ENCODE results near the gene KIAA1671.

KIAA1671 gene

DNA sequence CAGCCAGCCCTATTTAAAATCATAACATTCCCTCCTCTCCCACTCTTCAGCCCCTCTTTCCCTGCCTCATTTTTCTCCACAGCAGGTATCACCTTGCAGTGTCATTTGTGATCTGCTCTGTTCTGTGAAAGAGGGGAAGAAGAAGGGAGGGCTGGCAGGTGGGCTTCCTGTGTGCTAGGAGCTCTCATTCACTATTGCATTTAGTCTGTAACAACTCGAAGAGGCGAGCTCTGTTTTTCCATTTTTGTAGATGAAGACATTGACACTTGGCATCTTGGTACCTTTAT lies 195.1 kb downstream of the KIAA1671 start:
- no peak overlapping the region for H3K4me3 Mint-ChIP-seq
- H3K27me3 Mint-ChIP-seq: no peaks in the 10 kb centered on the region
- no peaks in the 10 kb centered on the region for H3K9me3 Mint-ChIP-seq
- H3K36me3 Mint-ChIP-seq: no peaks in the 10 kb centered on the region
- H3K4me1 Mint-ChIP-seq: no peaks in the 10 kb centered on the region
- no peak overlapping the region for H3K27ac Mint-ChIP-seq

- H3K9me3 Mint-ChIP-seq: no peaks in the 10 kb centered on the region
- no peaks in the 10 kb centered on the region for H3K27me3 Mint-ChIP-seq
- H3K36me3 Mint-ChIP-seq: no peaks in the 10 kb centered on the region
- no peak overlapping the region for H3K4me3 Mint-ChIP-seq
- H3K4me1 Mint-ChIP-seq: no peaks in the 10 kb centered on the region
- H3K27ac Mint-ChIP-seq: no peak overlapping the region
These were observed 195.7 kb downstream of the KIAA1671 start for GRCh38 chr22:25148149-25148691.

DNA sequence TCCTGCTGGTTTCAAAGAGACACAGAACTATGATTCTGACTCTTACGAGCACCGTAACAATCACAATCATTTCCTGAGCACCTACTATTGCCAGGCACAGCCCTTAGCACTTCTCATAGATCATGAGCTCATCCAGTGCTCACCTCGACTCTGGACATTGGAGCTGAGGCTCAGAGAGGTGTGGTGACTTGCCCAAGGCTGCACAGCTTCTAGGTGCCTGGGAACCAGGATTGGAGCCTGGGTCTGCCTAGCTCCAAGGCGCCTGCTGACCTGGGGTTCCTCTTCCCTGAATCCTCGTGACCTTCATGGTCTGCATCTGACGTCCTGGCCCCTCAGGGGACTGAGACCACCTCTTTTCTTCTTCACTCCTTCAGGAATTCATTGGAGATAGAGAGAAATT lies 196.5 kb downstream of the KIAA1671 start:
- Mint-ChIP-seq H3K4me3 (no peak overlapping the region), H3K27me3 (no peaks in the 10 kb centered on the region), H3K4me1 (no peaks in the 10 kb centered on the region), H3K27ac (no peak overlapping the region), H3K36me3 (no peaks in the 10 kb centered on the region), H3K9me3 (no peaks in the 10 kb centered on the region)

DNA sequence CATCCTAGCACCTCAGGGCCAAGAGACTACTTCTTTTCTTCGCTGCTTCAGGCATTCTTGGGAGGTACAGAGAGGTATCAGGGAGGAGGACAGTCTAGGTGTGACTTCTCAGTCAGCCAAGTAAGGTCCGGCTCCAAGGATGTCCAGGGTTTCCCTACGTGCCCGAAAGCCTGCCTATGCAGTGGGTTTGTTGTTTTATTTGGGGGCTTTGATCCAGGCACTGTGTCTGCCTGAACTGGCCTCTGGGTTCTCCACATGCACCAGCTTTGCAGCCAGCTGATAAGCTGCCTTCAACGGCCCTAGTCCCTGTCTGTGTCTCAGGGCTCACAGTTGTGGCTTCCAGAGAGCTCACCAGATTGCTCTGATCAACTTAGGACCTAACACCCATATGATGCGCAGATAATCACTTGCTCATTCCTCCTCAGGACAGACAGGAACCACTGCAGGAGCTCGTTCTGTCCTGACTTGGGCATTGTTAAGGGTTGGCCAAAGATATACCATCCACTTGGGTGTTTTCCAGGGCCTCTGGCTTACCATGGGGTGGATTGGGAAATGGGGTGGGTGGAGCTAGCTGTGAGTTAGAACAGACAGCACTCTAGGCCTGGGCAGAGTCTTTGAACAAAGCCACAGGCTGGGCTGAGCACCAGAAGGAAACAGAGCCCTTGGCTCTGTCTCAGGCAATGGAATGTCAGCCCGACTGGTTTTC lies 201.6 kb downstream of the KIAA1671 start:
- Mint-ChIP-seq H3K4me3 (no peak overlapping the region), H3K27ac (no peak overlapping the region), H3K9me3 (no peaks in the 10 kb centered on the region), H3K36me3 (no peaks in the 10 kb centered on the region), H3K4me1 (no peaks in the 10 kb centered on the region), H3K27me3 (no peaks in the 10 kb centered on the region)

- Mint-ChIP-seq H3K27ac (no peak overlapping the region), H3K9me3 (no peaks in the 10 kb centered on the region), H3K27me3 (no peaks in the 10 kb centered on the region), H3K36me3 (no peaks in the 10 kb centered on the region), H3K4me3 (no peak overlapping the region), H3K4me1 (no peaks in the 10 kb centered on the region)
These were observed 202.1 kb downstream of the KIAA1671 start for GRCh38 chr22:25154667-25154999.

- H3K4me1 Mint-ChIP-seq: no peaks in the 10 kb centered on the region
- no peak overlapping the region for H3K27ac Mint-ChIP-seq
- H3K4me3 Mint-ChIP-seq: no peak overlapping the region
- no peaks in the 10 kb centered on the region for H3K9me3 Mint-ChIP-seq
- no peaks in the 10 kb centered on the region for H3K36me3 Mint-ChIP-seq
- H3K27me3 Mint-ChIP-seq: no peaks in the 10 kb centered on the region
These were observed 204.2 kb downstream of the KIAA1671 start for GRCh38 chr22:25156736-25157135.

GRCh38 chr22:25159028-25159427 lies 206.5 kb downstream of the KIAA1671 start:
- Mint-ChIP-seq H3K27me3 (no peaks in the 10 kb centered on the region), H3K27ac (no peak overlapping the region), H3K36me3 (no peaks in the 10 kb centered on the region), H3K4me3 (no peak overlapping the region), H3K4me1 (no peaks in the 10 kb centered on the region), H3K9me3 (no peaks in the 10 kb centered on the region)

- Mint-ChIP-seq H3K4me1 (no peaks in the 10 kb centered on the region), H3K36me3 (no peaks in the 10 kb centered on the region), H3K27me3 (no peaks in the 10 kb centered on the region), H3K27ac (peak overlapping the region; percentile 9), H3K4me3 (no peak overlapping the region), H3K9me3 (no peaks in the 10 kb centered on the region)
These were observed 207.8 kb downstream of the KIAA1671 start for GRCh38 chr22:25160120-25160996.

GRCh38 chr22:25161017-25161915 lies 208.8 kb downstream of the KIAA1671 start:
- H3K4me3 Mint-ChIP-seq: no peak overlapping the region
- no peaks in the 10 kb centered on the region for H3K27me3 Mint-ChIP-seq
- no peaks in the 10 kb centered on the region for H3K36me3 Mint-ChIP-seq
- H3K27ac Mint-ChIP-seq: no peak overlapping the region
- H3K4me1 Mint-ChIP-seq: no peaks in the 10 kb centered on the region
- H3K9me3 Mint-ChIP-seq: no peaks in the 10 kb centered on the region

DNA sequence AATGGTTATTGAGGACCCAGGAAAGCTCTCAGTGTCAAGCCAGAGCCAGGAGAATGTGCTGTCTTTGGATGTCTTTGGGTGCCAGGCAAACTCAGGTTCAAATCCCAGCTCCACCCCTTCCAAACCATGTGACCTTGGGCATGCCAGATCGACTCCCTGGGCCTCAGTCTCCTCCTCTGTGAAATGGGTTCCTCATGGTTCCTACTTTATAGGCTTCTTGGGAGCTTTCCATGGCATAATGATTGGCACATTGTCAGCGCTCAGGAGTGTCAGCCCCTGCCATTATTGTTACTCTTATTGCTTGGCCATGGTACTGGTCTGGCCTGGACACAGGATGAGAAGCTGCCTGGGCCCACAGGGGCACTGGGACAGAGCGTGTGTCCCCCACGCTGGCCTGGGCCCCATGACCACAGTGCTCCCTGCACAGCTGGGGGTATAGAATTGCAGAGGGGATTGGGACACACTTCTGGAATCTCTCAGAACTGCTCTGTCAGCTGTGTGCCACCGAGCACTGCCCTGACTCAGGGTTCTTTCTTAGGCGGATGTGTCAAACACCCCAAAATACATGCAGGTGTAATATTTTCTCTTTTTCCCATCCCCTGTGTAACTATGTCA lies 209.5 kb downstream of the KIAA1671 start:
- H3K9me3 Mint-ChIP-seq: no peaks in the 10 kb centered on the region
- no peaks in the 10 kb centered on the region for H3K27me3 Mint-ChIP-seq
- H3K27ac Mint-ChIP-seq: no peak overlapping the region
- H3K4me1 Mint-ChIP-seq: no peaks in the 10 kb centered on the region
- H3K36me3 Mint-ChIP-seq: no peaks in the 10 kb centered on the region
- no peak overlapping the region for H3K4me3 Mint-ChIP-seq

DNA sequence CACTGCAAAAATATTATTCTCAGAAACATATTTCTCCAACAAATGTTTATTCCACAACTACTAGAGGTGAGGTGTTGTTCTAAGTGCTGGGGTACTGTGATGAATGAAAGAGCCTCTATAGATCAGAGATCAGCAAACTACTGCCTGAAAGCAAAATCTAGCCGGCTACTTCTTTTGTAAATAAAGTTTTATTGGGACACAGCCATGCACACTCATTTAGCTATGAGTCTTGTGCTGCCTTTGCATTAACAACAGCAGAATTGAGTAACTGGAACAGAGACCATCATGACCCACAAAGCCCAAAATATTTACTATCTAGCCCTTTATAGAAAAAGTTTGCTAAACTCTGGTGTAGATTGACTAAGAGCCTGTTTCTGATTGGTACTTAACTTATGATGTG lies 210.0 kb downstream of the KIAA1671 start:
- H3K27me3 Mint-ChIP-seq: no peaks in the 10 kb centered on the region
- H3K9me3 Mint-ChIP-seq: no peaks in the 10 kb centered on the region
- H3K27ac Mint-ChIP-seq: no peak overlapping the region
- no peak overlapping the region for H3K4me3 Mint-ChIP-seq
- H3K36me3 Mint-ChIP-seq: no peaks in the 10 kb centered on the region
- H3K4me1 Mint-ChIP-seq: no peaks in the 10 kb centered on the region

GRCh38 chr22:25165785-25166184 lies 213.3 kb downstream of the KIAA1671 start:
- Mint-ChIP-seq H3K4me1 (no peaks in the 10 kb centered on the region), H3K27me3 (no peaks in the 10 kb centered on the region), H3K4me3 (no peak overlapping the region), H3K36me3 (no peaks in the 10 kb centered on the region), H3K27ac (no peak overlapping the region), H3K9me3 (no peaks in the 10 kb centered on the region)

DNA sequence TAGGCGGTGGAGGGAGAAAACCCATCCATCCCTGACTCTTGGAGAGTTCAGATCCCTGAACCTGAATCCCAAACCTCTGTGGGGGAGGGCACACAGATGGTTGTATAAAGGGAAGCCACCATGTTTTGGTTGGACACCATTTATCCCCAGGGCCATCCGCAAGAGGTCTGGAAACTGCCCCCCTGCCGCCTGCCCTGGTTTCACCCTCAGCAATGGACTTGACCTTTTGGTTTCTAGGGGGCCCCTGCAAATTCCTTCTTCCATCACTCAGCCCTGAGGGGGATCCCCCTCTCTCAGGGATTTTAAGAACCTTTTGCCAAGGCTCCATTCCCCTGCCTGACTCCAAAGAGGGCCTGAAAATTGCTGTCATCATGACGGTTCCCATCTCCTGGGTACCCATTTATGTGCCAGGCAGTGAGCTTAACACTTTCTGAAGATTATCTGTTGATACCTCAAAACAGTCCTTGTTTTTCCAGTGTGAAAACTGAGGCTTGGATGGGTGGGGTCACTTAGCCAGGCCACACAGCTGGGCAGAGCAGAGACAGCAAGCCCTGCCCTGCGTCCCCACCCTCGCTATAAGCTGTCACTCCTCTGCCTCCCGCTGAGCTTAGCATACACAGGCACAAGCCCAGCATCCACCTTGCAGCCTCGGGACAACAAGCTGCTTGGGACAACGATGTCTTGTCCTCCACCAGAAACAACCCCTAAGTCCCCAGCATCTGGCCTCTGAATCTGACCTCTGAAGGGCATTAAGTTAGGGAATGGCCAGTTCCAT lies 213.9 kb downstream of the KIAA1671 start:
- H3K4me3 Mint-ChIP-seq: no peak overlapping the region
- no peaks in the 10 kb centered on the region for H3K9me3 Mint-ChIP-seq
- no peaks in the 10 kb centered on the region for H3K27me3 Mint-ChIP-seq
- H3K36me3 Mint-ChIP-seq: no peaks in the 10 kb centered on the region
- no peak overlapping the region for H3K27ac Mint-ChIP-seq
- no peaks in the 10 kb centered on the region for H3K4me1 Mint-ChIP-seq

DNA sequence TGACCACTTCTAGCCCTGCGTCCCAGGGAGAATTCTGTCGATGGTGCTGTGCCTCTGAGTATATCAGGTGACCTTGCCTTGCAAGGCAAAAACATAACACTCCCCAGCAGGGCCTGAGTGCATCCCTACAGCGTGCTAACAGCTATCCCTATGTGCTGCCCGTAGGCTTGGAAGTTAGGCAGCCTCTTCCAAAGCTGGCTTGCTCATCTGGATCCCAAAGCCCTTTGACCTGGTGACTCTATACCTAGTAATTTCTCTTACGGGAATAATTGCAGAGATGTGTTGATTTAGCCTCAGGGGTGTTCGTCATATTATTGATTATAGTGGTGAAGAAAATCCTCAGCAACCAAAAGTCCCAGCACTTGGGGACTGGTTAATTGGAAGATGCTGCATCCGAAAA lies 214.6 kb downstream of the KIAA1671 start:
- no peaks in the 10 kb centered on the region for H3K27me3 Mint-ChIP-seq
- H3K4me3 Mint-ChIP-seq: no peak overlapping the region
- no peaks in the 10 kb centered on the region for H3K9me3 Mint-ChIP-seq
- no peaks in the 10 kb centered on the region for H3K36me3 Mint-ChIP-seq
- no peaks in the 10 kb centered on the region for H3K4me1 Mint-ChIP-seq
- no peak overlapping the region for H3K27ac Mint-ChIP-seq

Data from activated naive CD4-positive, alpha-beta T cell treated with anti-CD3 and anti-CD28 coated beads, Interleukin-2, amount 50 U/mL, for 24 hours (primary cell).